C4-2B (cell line): Measurements from ENCODE around the gene UBE3C.

ENCODE experiments used
- CTCF ChIP-seq: fragments of 450-650 bp; conservative IDR thresholded peaks from 2 replicates; pipeline ENCODE4 v1.5.1; 2017; ENCODE audit warnings: mild to moderate bottlenecking
- ZFX ChIP-seq: fragments of 450-650 bp; IDR thresholded peaks from 2 replicates; pipeline ENCODE4 v1.6.1; 2017

DNA sequence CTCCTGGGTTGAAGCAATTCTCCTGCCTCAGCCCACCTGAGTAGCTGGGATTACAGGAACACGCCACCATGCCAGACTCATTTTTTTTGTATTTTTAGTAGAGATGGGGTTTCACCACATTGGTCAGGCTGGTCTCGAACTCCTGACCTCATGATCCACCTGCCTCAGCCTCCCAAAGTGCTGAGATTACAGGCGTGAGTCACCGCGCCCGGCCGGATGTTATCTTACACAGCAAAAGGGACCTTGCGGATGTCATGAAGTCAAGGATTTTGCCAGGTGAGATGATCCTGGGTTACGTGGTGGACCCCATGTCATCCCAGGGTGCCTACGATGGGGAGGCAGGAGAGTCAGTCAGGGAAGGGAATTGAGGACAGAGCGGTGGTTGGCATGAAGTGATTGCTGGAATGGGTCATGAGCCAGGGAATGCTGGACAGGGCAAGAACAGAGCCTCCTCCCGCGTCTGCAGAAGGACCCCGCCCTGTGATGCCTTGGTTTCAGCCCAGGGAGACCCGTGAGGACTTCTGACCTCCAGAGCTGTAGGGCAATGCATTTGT lies 8.7 kb upstream of the UBE3C start:
- no peak for TF ChIP-seq CTCF
- TF ChIP-seq ZFX = no peak
